Measurements from ENCODE around the gene CDC34.

The CDC34 gene

DNA sequence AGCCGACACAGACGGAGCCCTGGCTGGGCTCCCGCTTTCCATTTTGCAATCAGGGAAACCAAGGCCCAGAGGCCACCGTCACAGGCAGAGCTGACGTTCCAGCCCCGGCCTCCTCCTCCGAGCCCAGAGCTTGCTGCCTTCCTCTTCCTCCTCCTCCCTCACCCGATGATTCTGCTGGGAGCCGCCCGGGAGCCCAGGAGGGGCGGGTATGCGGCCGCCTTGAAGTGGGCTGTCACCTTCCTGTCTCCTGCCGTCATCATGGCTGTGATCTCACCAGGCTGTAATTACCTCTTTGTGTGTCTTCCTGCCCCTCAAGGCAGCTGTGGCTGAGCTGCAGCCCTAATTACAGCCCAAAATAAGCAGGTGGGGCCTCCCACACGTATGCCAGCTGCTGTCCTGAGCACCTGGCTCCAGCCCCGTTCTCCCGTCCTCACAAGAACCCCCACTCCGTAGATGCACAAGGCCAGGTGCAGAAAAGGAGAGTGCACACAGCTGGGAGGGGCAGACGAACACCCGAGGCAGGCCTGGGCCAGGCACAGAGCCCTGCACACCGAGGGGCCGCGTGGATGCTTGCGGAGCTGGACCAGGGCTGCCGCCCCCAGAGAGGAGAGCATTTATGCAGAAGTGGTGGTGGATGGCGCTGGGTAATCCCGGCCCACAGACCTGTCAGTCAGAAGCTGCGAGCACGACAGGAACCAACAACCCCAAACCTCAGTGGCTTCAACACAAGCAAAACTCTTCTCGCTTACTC lies 20.3 kb upstream of the CDC34 start:
- H3K4me1 ChIP-seq (ENCODE audit: control insufficient read depth, insufficient read depth, low read length): no peaks in the 10 kb centered on the region; the same call in none of the 2 replicates
- H3K27ac ChIP-seq (ENCODE audit: low read length): no peak overlapping the region
- no peaks in the 10 kb centered on the region for H3K9me3 ChIP-seq (ENCODE audit: control insufficient read depth, insufficient read depth, low read length)
- no peaks in the 10 kb centered on the region for H3K36me3 ChIP-seq (ENCODE audit: control insufficient read depth, insufficient read depth, low read length)
- H3K27me3 ChIP-seq (ENCODE audit: control insufficient read depth, insufficient read depth, low read length): no peaks in the 10 kb centered on the region
- DNase-seq (ENCODE audit: low read depth, low spot score): no peak
- no CpG with 5 or more reads among the region's 30 CpGs for WGBS (ENCODE audit: insufficient coverage, insufficient read length)
- no peak overlapping the region for H3K4me3 ChIP-seq (ENCODE audit: low read length)

- no peak overlapping the region for H3K27ac ChIP-seq (ENCODE audit: low read length)
- H3K27me3 ChIP-seq (ENCODE audit: control insufficient read depth, insufficient read depth, low read length): no peaks in the 10 kb centered on the region
- no peaks in the 10 kb centered on the region for H3K9me3 ChIP-seq (ENCODE audit: control insufficient read depth, insufficient read depth, low read length)
- WGBS (ENCODE audit: insufficient coverage, insufficient read length): no CpG with 5 or more reads among the region's 62 CpGs
- no peak overlapping the region for H3K4me3 ChIP-seq (ENCODE audit: low read length)
- no peak for DNase-seq (ENCODE audit: low read depth, low spot score)
- no peaks in the 10 kb centered on the region; the same call in none of the 2 replicates for H3K4me1 ChIP-seq (ENCODE audit: control insufficient read depth, insufficient read depth, low read length)
- H3K36me3 ChIP-seq (ENCODE audit: control insufficient read depth, insufficient read depth, low read length): no peaks in the 10 kb centered on the region
Measured at GRCh38 chr19:512547-513365, 18.8 kb upstream of the CDC34 start.

GRCh38 chr19:513368-514165 lies 18.0 kb upstream of the CDC34 start:
- Histone ChIP-seq H3K27me3 (ENCODE audit: control insufficient read depth, insufficient read depth, low read length) (no peaks in the 10 kb centered on the region), H3K4me3 (ENCODE audit: low read length) (no peak overlapping the region), H3K4me1 (ENCODE audit: control insufficient read depth, insufficient read depth, low read length) (no peaks in the 10 kb centered on the region; the same call in none of the 2 replicates), H3K9me3 (ENCODE audit: control insufficient read depth, insufficient read depth, low read length) (no peaks in the 10 kb centered on the region), H3K36me3 (ENCODE audit: control insufficient read depth, insufficient read depth, low read length) (no peaks in the 10 kb centered on the region), H3K27ac (ENCODE audit: low read length) (no peak overlapping the region)
- WGBS (ENCODE audit: insufficient coverage, insufficient read length): no CpG with 5 or more reads among the region's 10 CpGs
- DNase-seq (ENCODE audit: low read depth, low spot score): no peak

- no peak overlapping the region for H3K4me3 ChIP-seq (ENCODE audit: low read length)
- H3K27me3 ChIP-seq (ENCODE audit: control insufficient read depth, insufficient read depth, low read length): no peaks in the 10 kb centered on the region
- peaks cover 2% of the 10 kb centered on the region; the same call in 1 of the 2 replicates for H3K36me3 ChIP-seq (ENCODE audit: control insufficient read depth, insufficient read depth, low read length)
- no peak for DNase-seq (ENCODE audit: low read depth, low spot score)
- no peaks in the 10 kb centered on the region for H3K9me3 ChIP-seq (ENCODE audit: control insufficient read depth, insufficient read depth, low read length)
- WGBS (ENCODE audit: insufficient coverage, insufficient read length): no CpG with 5 or more reads among the region's 9 CpGs
- H3K4me1 ChIP-seq (ENCODE audit: control insufficient read depth, insufficient read depth, low read length): no peaks in the 10 kb centered on the region; the same call in none of the 2 replicates
- H3K27ac ChIP-seq (ENCODE audit: low read length): no peak overlapping the region
Measured at GRCh38 chr19:514166-514663, 17.3 kb upstream of the CDC34 start.

- no CpG with 5 or more reads among the region's 10 CpGs for WGBS (ENCODE audit: insufficient coverage, insufficient read length)
- H3K4me1 ChIP-seq (ENCODE audit: control insufficient read depth, insufficient read depth, low read length): no peaks in the 10 kb centered on the region; the same call in 1 of the 2 replicates
- peaks cover 5% of the 10 kb centered on the region; the same call in 1 of the 2 replicates for H3K36me3 ChIP-seq (ENCODE audit: control insufficient read depth, insufficient read depth, low read length)
- no peak for DNase-seq (ENCODE audit: low read depth, low spot score)
- H3K4me3 ChIP-seq (ENCODE audit: low read length): no peak overlapping the region
- no peak overlapping the region for H3K27ac ChIP-seq (ENCODE audit: low read length)
- H3K27me3 ChIP-seq (ENCODE audit: control insufficient read depth, insufficient read depth, low read length): no peaks in the 10 kb centered on the region
- H3K9me3 ChIP-seq (ENCODE audit: control insufficient read depth, insufficient read depth, low read length): no peaks in the 10 kb centered on the region
Measured at GRCh38 chr19:517721-518597, 13.6 kb upstream of the CDC34 start.

- H3K9me3 ChIP-seq (ENCODE audit: control insufficient read depth, insufficient read depth, low read length): no peaks in the 10 kb centered on the region
- H3K4me3 ChIP-seq (ENCODE audit: low read length): no peak overlapping the region
- no peaks in the 10 kb centered on the region for H3K27me3 ChIP-seq (ENCODE audit: control insufficient read depth, insufficient read depth, low read length)
- H3K36me3 ChIP-seq (ENCODE audit: control insufficient read depth, insufficient read depth, low read length): peaks cover 5% of the 10 kb centered on the region; the same call in 1 of the 2 replicates
- DNase-seq (ENCODE audit: low read depth, low spot score): no peak
- H3K27ac ChIP-seq (ENCODE audit: low read length): no peak overlapping the region
- WGBS (ENCODE audit: insufficient coverage, insufficient read length): no CpG with 5 or more reads among the region's 58 CpGs
- H3K4me1 ChIP-seq (ENCODE audit: control insufficient read depth, insufficient read depth, low read length): no peaks in the 10 kb centered on the region; the same call in 1 of the 2 replicates
Measured at GRCh38 chr19:518598-519231, 12.8 kb upstream of the CDC34 start.

DNA sequence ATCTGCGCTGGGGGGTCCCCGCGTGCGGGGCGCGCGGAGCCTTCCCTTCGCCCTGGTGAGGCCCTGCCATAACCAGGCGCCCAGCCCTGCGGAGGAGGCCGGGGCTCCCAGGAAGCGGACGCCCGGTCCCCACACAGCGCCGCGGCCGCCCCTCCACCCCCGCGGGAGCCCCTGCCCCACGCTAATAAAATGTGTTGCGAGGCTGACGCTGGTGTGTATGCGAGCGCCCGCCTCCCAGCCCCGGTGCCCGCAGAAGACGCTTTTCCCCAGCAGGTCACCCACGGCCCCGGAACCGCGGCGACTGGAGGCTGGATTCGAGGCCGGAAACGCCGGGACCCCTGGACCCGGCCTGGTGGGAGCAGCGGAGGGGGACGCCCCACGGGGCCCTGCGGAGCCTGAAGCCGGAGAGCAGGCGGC lies 12.1 kb upstream of the CDC34 start:
- WGBS (ENCODE audit: insufficient coverage, insufficient read length): no CpG with 5 or more reads among the region's 45 CpGs
- H3K4me3 ChIP-seq (ENCODE audit: low read length): no peak overlapping the region
- H3K4me1 ChIP-seq (ENCODE audit: control insufficient read depth, insufficient read depth, low read length): no peaks in the 10 kb centered on the region; the same call in 1 of the 2 replicates
- no peaks in the 10 kb centered on the region for H3K9me3 ChIP-seq (ENCODE audit: control insufficient read depth, insufficient read depth, low read length)
- no peaks in the 10 kb centered on the region for H3K27me3 ChIP-seq (ENCODE audit: control insufficient read depth, insufficient read depth, low read length)
- no peak for DNase-seq (ENCODE audit: low read depth, low spot score)
- peaks cover 5% of the 10 kb centered on the region; the same call in 1 of the 2 replicates for H3K36me3 ChIP-seq (ENCODE audit: control insufficient read depth, insufficient read depth, low read length)
- H3K27ac ChIP-seq (ENCODE audit: low read length): no peak overlapping the region

GRCh38 chr19:522726-523125 lies 8.8 kb upstream of the CDC34 start:
- H3K36me3 ChIP-seq (ENCODE audit: control insufficient read depth, insufficient read depth, low read length): peaks cover 5% of the 10 kb centered on the region; the same call in 1 of the 2 replicates
- H3K9me3 ChIP-seq (ENCODE audit: control insufficient read depth, insufficient read depth, low read length): no peaks in the 10 kb centered on the region
- H3K27me3 ChIP-seq (ENCODE audit: control insufficient read depth, insufficient read depth, low read length): no peaks in the 10 kb centered on the region
- DNase-seq (ENCODE audit: low read depth, low spot score): no peak
- H3K4me3 ChIP-seq (ENCODE audit: low read length): no peak overlapping the region
- no peak overlapping the region for H3K27ac ChIP-seq (ENCODE audit: low read length)
- WGBS (ENCODE audit: insufficient coverage, insufficient read length): no CpG with 5 or more reads among the region's 12 CpGs
- H3K4me1 ChIP-seq (ENCODE audit: control insufficient read depth, insufficient read depth, low read length): peaks cover 5% of the 10 kb centered on the region

- no peak overlapping the region for H3K27ac ChIP-seq (ENCODE audit: low read length)
- H3K4me3 ChIP-seq (ENCODE audit: low read length): no peak overlapping the region
- no peak for DNase-seq (ENCODE audit: low read depth, low spot score)
- no peaks in the 10 kb centered on the region for H3K27me3 ChIP-seq (ENCODE audit: control insufficient read depth, insufficient read depth, low read length)
- no CpG with 5 or more reads among the region's 29 CpGs for WGBS (ENCODE audit: insufficient coverage, insufficient read length)
- H3K4me1 ChIP-seq (ENCODE audit: control insufficient read depth, insufficient read depth, low read length): peaks cover 5% of the 10 kb centered on the region
- H3K9me3 ChIP-seq (ENCODE audit: control insufficient read depth, insufficient read depth, low read length): no peaks in the 10 kb centered on the region
- peaks cover 3% of the 10 kb centered on the region; the same call in 1 of the 2 replicates for H3K36me3 ChIP-seq (ENCODE audit: control insufficient read depth, insufficient read depth, low read length)
Measured at GRCh38 chr19:524062-524674, 7.4 kb upstream of the CDC34 start.
